Measurements from ENCODE around the gene DHCR24. TPM values are rescaled to one million over a fixed set of nuclear protein-coding genes. Genes with fewer than 3 reads are reported as not detected.

The DHCR24 gene
- total RNA-seq, 1 donor = 151 TPM

DNA sequence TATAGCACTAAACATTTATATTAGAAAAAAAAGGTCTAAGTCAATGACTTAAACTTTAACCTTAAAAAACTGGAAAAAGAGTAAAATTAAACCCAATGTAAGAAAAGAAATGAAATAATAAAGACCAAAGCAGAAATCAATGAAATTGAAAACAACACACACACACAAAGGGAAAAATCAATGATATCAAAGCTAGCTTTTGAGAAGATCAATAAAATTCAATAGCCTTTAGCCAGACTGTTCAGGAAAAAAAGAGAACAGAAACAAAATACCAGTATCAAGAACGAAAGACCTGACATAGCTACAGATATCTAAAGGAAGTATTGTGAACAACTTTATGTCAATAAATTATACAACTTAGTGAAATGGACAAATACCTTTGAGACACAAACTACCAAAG lies 7.1 kb downstream of the DHCR24 start:
- no peak for TF ChIP-seq CTCF (IDR thresholded peaks at IDR 0.05; ENCODE audit: extremely low read depth, low read depth, low read length)
- Histone ChIP-seq H3K79me2 (ENCODE audit: insufficient read depth, low read length) (peaks cover 85% of the 10 kb centered on the region), H3K27ac (ENCODE audit: low read depth, low read length) (no peak overlapping the region), H3K4me2 (ENCODE audit: insufficient read depth, low read length) (no peak overlapping the region), H2AFZ (ENCODE audit: low read length) (no peak overlapping the region), H4K20me1 (ENCODE audit: insufficient read depth, low read length) (peaks cover 29% of the 10 kb centered on the region), H3K9me3 (ENCODE audit: low read depth, low read length) (no peaks in the 10 kb centered on the region), H3K4me3 (ENCODE audit: insufficient read depth, low read length) (no peak overlapping the region), H3K4me1 (ENCODE audit: insufficient read depth, low read length) (peaks cover 35% of the 10 kb centered on the region), H3K27me3 (ENCODE audit: insufficient read depth, low read length) (no peaks in the 10 kb centered on the region), H3K36me3 (ENCODE audit: insufficient read depth, low read length) (peaks cover 43% of the 10 kb centered on the region)
- DNase-seq (ENCODE audit: insufficient read length, low spot score, missing footprints) = no peak

- no peaks in the 10 kb centered on the region for H3K9me3 ChIP-seq (ENCODE audit: low read depth, low read length)
- peaks cover 10% of the 10 kb centered on the region for H4K20me1 ChIP-seq (ENCODE audit: insufficient read depth, low read length)
- H2AFZ ChIP-seq (ENCODE audit: low read length) = no peak overlapping the region
- H3K27ac ChIP-seq (ENCODE audit: low read depth, low read length) = no peak overlapping the region
- no peak for DNase-seq (ENCODE audit: insufficient read length, low spot score, missing footprints)
- peaks cover 31% of the 10 kb centered on the region for H3K4me1 ChIP-seq (ENCODE audit: insufficient read depth, low read length)
- no peaks in the 10 kb centered on the region for H3K27me3 ChIP-seq (ENCODE audit: insufficient read depth, low read length)
- TF ChIP-seq CTCF (IDR thresholded peaks at IDR 0.05; ENCODE audit: extremely low read depth, low read depth, low read length) = no peak
- H3K4me2 ChIP-seq (ENCODE audit: insufficient read depth, low read length) = no peak overlapping the region
- H3K4me3 ChIP-seq (ENCODE audit: insufficient read depth, low read length) = no peak overlapping the region
- H3K79me2 ChIP-seq (ENCODE audit: insufficient read depth, low read length) = peaks cover 60% of the 10 kb centered on the region
- peaks cover 51% of the 10 kb centered on the region for H3K36me3 ChIP-seq (ENCODE audit: insufficient read depth, low read length)
Observed at GRCh38 chr1:54876814-54877213, 10.2 kb downstream of the DHCR24 start.

- Histone ChIP-seq H4K20me1 (ENCODE audit: insufficient read depth, low read length) (peaks cover 10% of the 10 kb centered on the region), H2AFZ (ENCODE audit: low read length) (no peak overlapping the region), H3K27me3 (ENCODE audit: insufficient read depth, low read length) (no peaks in the 10 kb centered on the region), H3K4me3 (ENCODE audit: insufficient read depth, low read length) (no peak overlapping the region), H3K4me2 (ENCODE audit: insufficient read depth, low read length) (no peak overlapping the region), H3K79me2 (ENCODE audit: insufficient read depth, low read length) (peaks cover 48% of the 10 kb centered on the region), H3K4me1 (ENCODE audit: insufficient read depth, low read length) (peaks cover 31% of the 10 kb centered on the region), H3K27ac (ENCODE audit: low read depth, low read length) (no peak overlapping the region), H3K9me3 (ENCODE audit: low read depth, low read length) (no peaks in the 10 kb centered on the region), H3K36me3 (ENCODE audit: insufficient read depth, low read length) (peaks cover 69% of the 10 kb centered on the region)
- DNase-seq (ENCODE audit: insufficient read length, low spot score, missing footprints) = no peak
- no peak for TF ChIP-seq CTCF (IDR thresholded peaks at IDR 0.05; ENCODE audit: extremely low read depth, low read depth, low read length)
Observed at GRCh38 chr1:54875000-54875399, 12.0 kb downstream of the DHCR24 start.

- Histone ChIP-seq H3K4me2 (ENCODE audit: insufficient read depth, low read length) (no peak overlapping the region), H3K27me3 (ENCODE audit: insufficient read depth, low read length) (no peaks in the 10 kb centered on the region), H3K9me3 (ENCODE audit: low read depth, low read length) (no peaks in the 10 kb centered on the region), H2AFZ (ENCODE audit: low read length) (peak overlapping the region; percentile 10), H3K36me3 (ENCODE audit: insufficient read depth, low read length) (peaks cover 74% of the 10 kb centered on the region), H3K4me1 (ENCODE audit: insufficient read depth, low read length) (peaks cover 31% of the 10 kb centered on the region), H3K27ac (ENCODE audit: low read depth, low read length) (peak overlapping the region; percentile 4), H3K4me3 (ENCODE audit: insufficient read depth, low read length) (no peak overlapping the region), H3K79me2 (ENCODE audit: insufficient read depth, low read length) (peaks cover 41% of the 10 kb centered on the region), H4K20me1 (ENCODE audit: insufficient read depth, low read length) (peaks cover 10% of the 10 kb centered on the region)
- no peak for TF ChIP-seq CTCF (IDR thresholded peaks at IDR 0.05; ENCODE audit: extremely low read depth, low read depth, low read length)
- DNase-seq (ENCODE audit: insufficient read length, low spot score, missing footprints) = no peak
Observed at GRCh38 chr1:54874079-54874830, 12.7 kb downstream of the DHCR24 start.
